ENCODE results near the gene THUMPD1. TPM values are rescaled to one million over a fixed set of nuclear protein-coding genes. Genes with fewer than 3 reads are reported as not detected.
"Not testable (repeated sequence)": the region's sequence is repeated elsewhere in the genome, so short reads cannot be mapped to it uniquely, and the experiment has no call there.

THUMPD1 gene
- total and polyA plus RNA-seq, 2 of the 4 experiments (the other 2 are of a cell fraction), result 34.5 to 109 TPM

GRCh38 chr16:20701692-20702091, 39.9 kb downstream of the THUMPD1 start:
- H3K23ac ChIP-seq (ENCODE audit: low read depth, low read length); H3K18ac ChIP-seq (ENCODE audit: low read depth, low read length); H3K14ac ChIP-seq (replicated peaks; ENCODE audit: low read depth, low read length); DNase-seq; H3K56ac ChIP-seq (ENCODE audit: extremely low read depth, insufficient read depth, low read length); H2BK15ac ChIP-seq (ENCODE audit: low read depth, low read length); H3K4me2 ChIP-seq (ENCODE audit: low read depth, low read length); H4K20me1 ChIP-seq (ENCODE audit: insufficient read depth, low read length); H4K5ac ChIP-seq (ENCODE audit: low read depth, low read length); H4K91ac ChIP-seq (ENCODE audit: insufficient read depth, low read depth, low read length); H2AK5ac ChIP-seq (ENCODE audit: low read depth, low read length); H3K4ac ChIP-seq (ENCODE audit: low read depth, low read length); intact Hi-C loops (cut with micrococcal nuclease); H3K79me1 ChIP-seq (ENCODE audit: low read depth in 1 of 2, low read length in 2 of 2); H2AK9ac ChIP-seq (replicated peaks; ENCODE audit: low read depth, low read length, poor library complexity); H3K27me3 ChIP-seq (ENCODE audit: control insufficient read depth, insufficient read depth, low read length); dilution Hi-C loops (cut with HindIII; ENCODE audit: low sequenced_read_pairs, unreplicated experiment); H2AFZ ChIP-seq (replicated peaks; ENCODE audit: low read length, poor library complexity); CTCF ChIA-PET; H2BK120ac ChIP-seq (ENCODE audit: low read depth, low read length); H3K27ac ChIP-seq (ENCODE audit: insufficient read depth, low read length); H4K8ac ChIP-seq (ENCODE audit: low read depth in 2 of 2, low read length in 2 of 2); BruUV-seq (replicated peaks); H3K9me1 ChIP-seq (ENCODE audit: insufficient read depth, low read length); H3K36me3 ChIP-seq (ENCODE audit: control insufficient read depth, insufficient read depth, low read length); H3K4me3 ChIP-seq (ENCODE audit: insufficient read depth, low read depth, low read length); in situ Hi-C loops (cut with MboI; ENCODE audit: low sequenced_read_pairs); ATAC-seq (ENCODE audit: low read depth); H2BK20ac ChIP-seq (ENCODE audit: low read depth, low read length); POLR2A ChIA-PET (ENCODE audit: unreplicated experiment); H2BK5ac ChIP-seq (ENCODE audit: low read depth, low read length, poor library complexity, severe bottlenecking); H3K9ac ChIP-seq (ENCODE audit: low read depth, low read length); H3K9me3 ChIP-seq (ENCODE audit: control insufficient read depth, insufficient read depth, low read length); H3K4me1 ChIP-seq (ENCODE audit: control insufficient read depth, insufficient read depth, low read length): not testable (repeated sequence)
